Measurements from ENCODE around the gene RPUSD4. TPM values are rescaled to one million over a fixed set of nuclear protein-coding genes. Genes with fewer than 3 reads are reported as not detected.

The RPUSD4 gene
- total and polyA plus RNA-seq, 2 experiments from 2014 or later = 20.8 to 60.8 TPM

DNA sequence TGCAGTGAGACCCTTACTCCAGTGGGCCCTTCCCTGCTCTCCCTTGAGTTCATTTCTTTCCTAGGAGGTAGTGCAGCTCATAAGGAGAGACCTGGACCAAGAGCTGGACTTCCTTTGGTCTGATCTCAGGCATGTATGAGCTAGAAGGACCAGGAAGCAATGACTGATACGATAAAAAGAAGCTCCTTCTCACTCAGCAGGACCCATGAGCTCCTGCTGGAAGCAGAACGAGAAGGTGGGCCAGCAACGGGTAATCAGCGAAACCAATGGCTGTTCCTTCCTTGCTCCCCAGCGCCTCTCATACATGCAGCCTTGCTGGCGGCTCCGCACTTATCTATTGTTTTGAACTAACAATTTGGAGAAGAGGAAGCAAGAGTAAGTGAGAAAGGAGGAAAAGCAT, 56.8 kb downstream of the RPUSD4 start (continued):
- no peak for TF ChIP-seq ZNF114 (CRISPR knock-in tag; IDR thresholded peaks at IDR 0.05)

DNA sequence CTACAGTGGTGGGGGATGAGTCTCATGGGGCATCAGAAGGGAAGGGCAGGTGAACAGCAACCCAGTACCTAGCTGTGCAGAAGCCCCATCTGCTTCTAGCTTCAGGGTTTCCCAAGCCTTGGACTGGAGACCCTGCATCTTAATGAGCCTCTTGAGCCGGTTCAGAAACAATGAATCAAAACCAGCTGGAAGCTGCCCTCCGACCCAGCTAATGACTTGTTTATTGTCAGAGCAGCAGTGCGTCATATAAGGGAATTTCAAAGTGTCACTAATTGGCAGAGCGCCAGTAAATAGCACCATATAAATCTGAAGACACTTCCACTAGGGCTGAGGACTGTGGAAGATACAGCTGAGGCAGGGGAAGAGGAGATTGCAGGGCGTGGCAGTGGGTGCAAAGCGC, 57.5 kb downstream of the RPUSD4 start:
- H3K27ac Mint-ChIP-seq = no peak overlapping the region
- H3K36me3 Mint-ChIP-seq (ENCODE audit: low read depth) = peaks cover 9% of the 10 kb centered on the region
- ATAC-seq = no peak
- no peak overlapping the region for H3K4me3 Mint-ChIP-seq
- Histone ChIP-seq H3K36me3 (ENCODE audit: insufficient read depth) (no peaks in the 10 kb centered on the region), H3K9me2 (ENCODE audit: insufficient read depth) (no peaks in the 10 kb centered on the region), H3K4me1 (ENCODE audit: insufficient read depth) (peaks cover 23% of the 10 kb centered on the region), H4K20me1 (replicated peaks; ENCODE audit: insufficient read depth) (no peaks in the 10 kb centered on the region), H3K4me3 (no peak overlapping the region), H2AFZ (no peak overlapping the region), H3K79me2 (replicated peaks; ENCODE audit: insufficient read depth) (no peaks in the 10 kb centered on the region), H3K4me2 (no peak overlapping the region), H3K27ac (ENCODE audit: low read depth) (no peak overlapping the region), H3K27me3 (ENCODE audit: insufficient read depth) (no peaks in the 10 kb centered on the region), H3F3A (replicated peaks; ENCODE audit: low read depth) (no peaks in the 10 kb centered on the region)
- TF ChIP-seq EZH2 (IDR thresholded peaks at IDR 0.05; ENCODE audit: low read depth, unreplicated experiment) (no peak), EZH2phosphoT487 (IDR thresholded peaks at IDR 0.05; ENCODE audit: unreplicated experiment) (no peak), CREB1 (CRISPR knock-in tag; IDR thresholded peaks at IDR 0.05; ENCODE audit: low read depth) (no peak), ZNF331 (CRISPR knock-in tag; IDR thresholded peaks at IDR 0.05; ENCODE audit: low read depth) (no peak), ZNF114 (CRISPR knock-in tag; IDR thresholded peaks at IDR 0.05) (no peak), NANOG (IDR thresholded peaks at IDR 0.05; ENCODE audit: borderline replicate concordance) (no peak), POLR2AphosphoS5 (IDR thresholded peaks at IDR 0.05; ENCODE audit: low read depth) (no peak), JUNB (IDR thresholded peaks at IDR 0.05; ENCODE audit: unreplicated experiment) (no peak), STAT1 (IDR thresholded peaks at IDR 0.05; ENCODE audit: unreplicated experiment) (no peak)
- TF ChIP-seq, protein P1, sequence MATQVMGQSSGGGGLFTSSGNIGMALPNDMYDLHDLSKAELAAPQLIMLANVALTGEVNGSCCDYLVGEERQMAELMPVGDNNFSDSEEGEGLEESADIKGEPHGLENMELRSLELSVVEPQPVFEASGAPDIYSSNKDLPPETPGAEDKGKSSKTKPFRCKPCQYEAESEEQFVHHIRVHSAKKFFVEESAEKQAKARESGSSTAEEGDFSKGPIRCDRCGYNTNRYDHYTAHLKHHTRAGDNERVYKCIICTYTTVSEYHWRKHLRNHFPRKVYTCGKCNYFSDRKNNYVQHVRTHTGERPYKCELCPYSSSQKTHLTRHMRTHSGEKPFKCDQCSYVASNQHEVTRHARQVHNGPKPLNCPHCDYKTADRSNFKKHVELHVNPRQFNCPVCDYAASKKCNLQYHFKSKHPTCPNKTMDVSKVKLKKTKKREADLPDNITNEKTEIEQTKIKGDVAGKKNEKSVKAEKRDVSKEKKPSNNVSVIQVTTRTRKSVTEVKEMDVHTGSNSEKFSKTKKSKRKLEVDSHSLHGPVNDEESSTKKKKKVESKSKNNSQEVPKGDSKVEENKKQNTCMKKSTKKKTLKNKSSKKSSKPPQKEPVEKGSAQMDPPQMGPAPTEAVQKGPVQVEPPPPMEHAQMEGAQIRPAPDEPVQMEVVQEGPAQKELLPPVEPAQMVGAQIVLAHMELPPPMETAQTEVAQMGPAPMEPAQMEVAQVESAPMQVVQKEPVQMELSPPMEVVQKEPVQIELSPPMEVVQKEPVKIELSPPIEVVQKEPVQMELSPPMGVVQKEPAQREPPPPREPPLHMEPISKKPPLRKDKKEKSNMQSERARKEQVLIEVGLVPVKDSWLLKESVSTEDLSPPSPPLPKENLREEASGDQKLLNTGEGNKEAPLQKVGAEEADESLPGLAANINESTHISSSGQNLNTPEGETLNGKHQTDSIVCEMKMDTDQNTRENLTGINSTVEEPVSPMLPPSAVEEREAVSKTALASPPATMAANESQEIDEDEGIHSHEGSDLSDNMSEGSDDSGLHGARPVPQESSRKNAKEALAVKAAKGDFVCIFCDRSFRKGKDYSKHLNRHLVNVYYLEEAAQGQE (IDR thresholded peaks at IDR 0.05; ENCODE audit: unreplicated experiment) = no peak
- TF ChIP-seq, protein P2, sequence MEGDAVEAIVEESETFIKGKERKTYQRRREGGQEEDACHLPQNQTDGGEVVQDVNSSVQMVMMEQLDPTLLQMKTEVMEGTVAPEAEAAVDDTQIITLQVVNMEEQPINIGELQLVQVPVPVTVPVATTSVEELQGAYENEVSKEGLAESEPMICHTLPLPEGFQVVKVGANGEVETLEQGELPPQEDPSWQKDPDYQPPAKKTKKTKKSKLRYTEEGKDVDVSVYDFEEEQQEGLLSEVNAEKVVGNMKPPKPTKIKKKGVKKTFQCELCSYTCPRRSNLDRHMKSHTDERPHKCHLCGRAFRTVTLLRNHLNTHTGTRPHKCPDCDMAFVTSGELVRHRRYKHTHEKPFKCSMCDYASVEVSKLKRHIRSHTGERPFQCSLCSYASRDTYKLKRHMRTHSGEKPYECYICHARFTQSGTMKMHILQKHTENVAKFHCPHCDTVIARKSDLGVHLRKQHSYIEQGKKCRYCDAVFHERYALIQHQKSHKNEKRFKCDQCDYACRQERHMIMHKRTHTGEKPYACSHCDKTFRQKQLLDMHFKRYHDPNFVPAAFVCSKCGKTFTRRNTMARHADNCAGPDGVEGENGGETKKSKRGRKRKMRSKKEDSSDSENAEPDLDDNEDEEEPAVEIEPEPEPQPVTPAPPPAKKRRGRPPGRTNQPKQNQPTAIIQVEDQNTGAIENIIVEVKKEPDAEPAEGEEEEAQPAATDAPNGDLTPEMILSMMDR (conservative IDR thresholded peaks at IDR 0.05; ENCODE audit: low read depth in 2 of 2) = no peak
- TF ChIP-seq, protein P3, sequence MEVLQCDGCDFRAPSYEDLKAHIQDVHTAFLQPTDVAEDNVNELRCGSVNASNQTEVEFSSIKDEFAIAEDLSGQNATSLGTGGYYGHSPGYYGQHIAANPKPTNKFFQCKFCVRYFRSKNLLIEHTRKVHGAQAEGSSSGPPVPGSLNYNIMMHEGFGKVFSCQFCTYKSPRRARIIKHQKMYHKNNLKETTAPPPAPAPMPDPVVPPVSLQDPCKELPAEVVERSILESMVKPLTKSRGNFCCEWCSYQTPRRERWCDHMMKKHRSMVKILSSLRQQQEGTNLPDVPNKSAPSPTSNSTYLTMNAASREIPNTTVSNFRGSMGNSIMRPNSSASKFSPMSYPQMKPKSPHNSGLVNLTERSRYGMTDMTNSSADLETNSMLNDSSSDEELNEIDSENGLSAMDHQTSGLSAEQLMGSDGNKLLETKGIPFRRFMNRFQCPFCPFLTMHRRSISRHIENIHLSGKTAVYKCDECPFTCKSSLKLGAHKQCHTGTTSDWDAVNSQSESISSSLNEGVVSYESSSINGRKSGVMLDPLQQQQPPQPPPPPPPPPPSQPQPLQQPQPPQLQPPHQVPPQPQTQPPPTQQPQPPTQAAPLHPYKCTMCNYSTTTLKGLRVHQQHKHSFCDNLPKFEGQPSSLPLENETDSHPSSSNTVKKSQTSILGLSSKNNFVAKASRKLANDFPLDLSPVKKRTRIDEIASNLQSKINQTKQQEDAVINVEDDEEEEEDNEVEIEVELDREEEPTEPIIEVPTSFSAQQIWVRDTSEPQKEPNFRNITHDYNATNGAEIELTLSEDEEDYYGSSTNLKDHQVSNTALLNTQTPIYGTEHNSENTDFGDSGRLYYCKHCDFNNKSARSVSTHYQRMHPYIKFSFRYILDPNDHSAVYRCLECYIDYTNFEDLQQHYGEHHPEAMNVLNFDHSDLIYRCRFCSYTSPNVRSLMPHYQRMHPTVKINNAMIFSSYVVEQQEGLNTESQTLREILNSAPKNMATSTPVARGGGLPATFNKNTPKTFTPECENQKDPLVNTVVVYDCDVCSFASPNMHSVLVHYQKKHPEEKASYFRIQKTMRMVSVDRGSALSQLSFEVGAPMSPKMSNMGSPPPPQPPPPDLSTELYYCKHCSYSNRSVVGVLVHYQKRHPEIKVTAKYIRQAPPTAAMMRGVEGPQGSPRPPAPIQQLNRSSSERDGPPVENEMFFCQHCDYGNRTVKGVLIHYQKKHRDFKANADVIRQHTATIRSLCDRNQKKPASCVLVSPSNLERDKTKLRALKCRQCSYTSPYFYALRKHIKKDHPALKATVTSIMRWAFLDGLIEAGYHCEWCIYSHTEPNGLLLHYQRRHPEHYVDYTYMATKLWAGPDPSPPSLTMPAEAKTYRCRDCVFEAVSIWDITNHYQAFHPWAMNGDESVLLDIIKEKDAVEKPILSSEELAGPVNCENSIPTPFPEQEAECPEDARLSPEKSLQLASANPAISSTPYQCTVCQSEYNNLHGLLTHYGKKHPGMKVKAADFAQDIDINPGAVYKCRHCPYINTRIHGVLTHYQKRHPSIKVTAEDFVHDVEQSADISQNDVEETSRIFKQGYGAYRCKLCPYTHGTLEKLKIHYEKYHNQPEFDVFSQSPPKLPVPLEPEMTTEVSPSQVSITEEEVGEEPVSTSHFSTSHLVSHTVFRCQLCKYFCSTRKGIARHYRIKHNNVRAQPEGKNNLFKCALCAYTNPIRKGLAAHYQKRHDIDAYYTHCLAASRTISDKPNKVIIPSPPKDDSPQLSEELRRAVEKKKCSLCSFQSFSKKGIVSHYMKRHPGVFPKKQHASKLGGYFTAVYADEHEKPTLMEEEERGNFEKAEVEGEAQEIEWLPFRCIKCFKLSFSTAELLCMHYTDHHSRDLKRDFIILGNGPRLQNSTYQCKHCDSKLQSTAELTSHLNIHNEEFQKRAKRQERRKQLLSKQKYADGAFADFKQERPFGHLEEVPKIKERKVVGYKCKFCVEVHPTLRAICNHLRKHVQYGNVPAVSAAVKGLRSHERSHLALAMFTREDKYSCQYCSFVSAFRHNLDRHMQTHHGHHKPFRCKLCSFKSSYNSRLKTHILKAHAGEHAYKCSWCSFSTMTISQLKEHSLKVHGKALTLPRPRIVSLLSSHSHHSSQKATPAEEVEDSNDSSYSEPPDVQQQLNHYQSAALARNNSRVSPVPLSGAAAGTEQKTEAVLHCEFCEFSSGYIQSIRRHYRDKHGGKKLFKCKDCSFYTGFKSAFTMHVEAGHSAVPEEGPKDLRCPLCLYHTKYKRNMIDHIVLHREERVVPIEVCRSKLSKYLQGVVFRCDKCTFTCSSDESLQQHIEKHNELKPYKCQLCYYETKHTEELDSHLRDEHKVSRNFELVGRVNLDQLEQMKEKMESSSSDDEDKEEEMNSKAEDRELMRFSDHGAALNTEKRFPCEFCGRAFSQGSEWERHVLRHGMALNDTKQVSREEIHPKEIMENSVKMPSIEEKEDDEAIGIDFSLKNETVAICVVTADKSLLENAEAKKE (CRISPR knock-in tag; IDR thresholded peaks at IDR 0.05) = no peak
- TF ChIP-seq, protein P4, sequence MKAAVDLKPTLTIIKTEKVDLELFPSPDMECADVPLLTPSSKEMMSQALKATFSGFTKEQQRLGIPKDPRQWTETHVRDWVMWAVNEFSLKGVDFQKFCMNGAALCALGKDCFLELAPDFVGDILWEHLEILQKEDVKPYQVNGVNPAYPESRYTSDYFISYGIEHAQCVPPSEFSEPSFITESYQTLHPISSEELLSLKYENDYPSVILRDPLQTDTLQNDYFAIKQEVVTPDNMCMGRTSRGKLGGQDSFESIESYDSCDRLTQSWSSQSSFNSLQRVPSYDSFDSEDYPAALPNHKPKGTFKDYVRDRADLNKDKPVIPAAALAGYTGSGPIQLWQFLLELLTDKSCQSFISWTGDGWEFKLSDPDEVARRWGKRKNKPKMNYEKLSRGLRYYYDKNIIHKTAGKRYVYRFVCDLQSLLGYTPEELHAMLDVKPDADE (IDR thresholded peaks at IDR 0.05) = no peak
- peaks cover 35% of the 10 kb centered on the region for H3K4me1 Mint-ChIP-seq
- DNase-seq (ENCODE audit: low spot score) = no peak
- H3K27me3 Mint-ChIP-seq (ENCODE audit: insufficient read depth, low read depth, poor library complexity) = peaks cover 2% of the 10 kb centered on the region
- H3K9me3 Mint-ChIP-seq = peaks cover 14% of the 10 kb centered on the region

All from GM23338 (cell line).